Activated CD8-positive, alpha-beta memory T cell treated with anti-CD3 and anti-CD28 coated beads, Interleukin-2, amount 10 ng/mL, durations not matched to agents 7 days and 5 days (primary cell): ENCODE data around the gene CETP. TPM values are rescaled to one million over a fixed set of nuclear protein-coding genes. Genes with fewer than 3 reads are reported as not detected.
"Not testable (repeated sequence)": the region's sequence is repeated elsewhere in the genome, so short reads cannot be mapped to it uniquely, and the experiment has no call there.

Experiments used
- ATAC-seq: fragments of 150-1000 bp; cut with Tn5 transposase; one replicate; pipeline ENCODE4 v1.10.0; 2021; ENCODE audit warnings: moderate library complexity
- CTCF ChIA-PET: fragments of 350-600 bp; sonication (Branson Sonifier 250); formaldehyde crosslinking; loops from one replicate; lab custom pipeline; 2021; ENCODE audit warnings: antibody characterized with exemption; lab: Charles Lee
- DNase-seq: peaks from one replicate; pipeline ENCODE4 v3.0.0-alpha.2; 2020
- H3K27ac Mint-ChIP-seq: one replicate; pipeline ENCODE4 v1.8.0; 2021; ENCODE audit warnings: mild to moderate bottlenecking, mixed read lengths
- H3K27me3 Mint-ChIP-seq: one replicate; pipeline ENCODE4 v1.8.0; 2021; ENCODE audit warnings: mixed read lengths
- H3K36me3 Mint-ChIP-seq: one replicate; pipeline ENCODE4 v1.8.0; 2021; ENCODE audit warnings: mild to moderate bottlenecking, mixed read lengths
- H3K4me1 Mint-ChIP-seq: one replicate; pipeline ENCODE4 v1.8.0; 2021; ENCODE audit warnings: mixed read lengths
- H3K4me3 Mint-ChIP-seq: one replicate; pipeline ENCODE4 v1.8.0; 2021; ENCODE audit warnings: mild to moderate bottlenecking, moderate library complexity, mixed read lengths
- H3K9me3 Mint-ChIP-seq: one replicate; pipeline ENCODE4 v1.8.0; 2022; ENCODE audit warnings: low read depth, mixed read lengths
- total RNA-seq, 2 experiments: library from RNA; stranded (reverse); gene quantifications; one replicate each; pipeline ENCODE4 v1.2.3, GENCODE V29; 2021

CETP gene
- total RNA-seq, 2 experiments from 2014 or later, result not detected

GRCh38 chr16:56989988-56990387 lies 28.2 kb downstream of the CETP start:
- Mint-ChIP-seq H3K4me1 (peaks cover 61% of the 10 kb centered on the region), H3K4me3 (peak overlapping the region; percentile 99), H3K27me3 (no peaks in the 10 kb centered on the region), H3K9me3 (no peaks in the 10 kb centered on the region), H3K27ac (peak overlapping the region; percentile 99), H3K36me3 (peaks cover 36% of the 10 kb centered on the region)
- CTCF ChIA-PET, result interaction anchor here (0.9 to 8.7 kb wide), 10 partner anchors 9 to 94 kb away, joined by 3 to 75 read pairs (median 6); no protein-coding TSS in a partner anchor
- no peak for ATAC-seq
- no peak for DNase-seq

- no peak for ATAC-seq
- H3K4me1 Mint-ChIP-seq, result peaks cover 61% of the 10 kb centered on the region
- peaks cover 37% of the 10 kb centered on the region for H3K36me3 Mint-ChIP-seq
These were observed 28.9 kb downstream of the CETP start for GRCh38 chr16:56990407-56991286.

GRCh38 chr16:56992431-56992830 lies 30.7 kb downstream of the CETP start:
- Mint-ChIP-seq H3K36me3 (peaks cover 51% of the 10 kb centered on the region), H3K4me1 (peaks cover 68% of the 10 kb centered on the region), H3K27ac (peak overlapping the region; percentile 99), H3K4me3 (peak overlapping the region; percentile 99)
- not testable (repeated sequence) for H3K9me3 Mint-ChIP-seq, H3K27me3 Mint-ChIP-seq, DNase-seq, ATAC-seq
- CTCF ChIA-PET, result interaction anchor here (0.9 to 1.8 kb wide), 6 partner anchors 8 to 49 kb away, joined by 3 to 8 read pairs (median 4); no protein-coding TSS in a partner anchor

More at GRCh38 chr16:56990407-56991286, 28.9 kb downstream of the CETP start:
- no peaks in the 10 kb centered on the region for H3K27me3 Mint-ChIP-seq
- no peak for DNase-seq
- peak overlapping the region; percentile 99 for H3K4me3 Mint-ChIP-seq
- H3K9me3 Mint-ChIP-seq, result no peaks in the 10 kb centered on the region
- CTCF ChIA-PET, result interaction anchor here (0.7 to 8.7 kb wide), 5 partner anchors 14 to 93 kb away, joined by 3 to 75 read pairs (median 6); no protein-coding TSS in a partner anchor
- peak overlapping the region; percentile 99 for H3K27ac Mint-ChIP-seq

- no peaks in the 10 kb centered on the region for H3K27me3 Mint-ChIP-seq
- peak overlapping the region; percentile 99 for H3K4me3 Mint-ChIP-seq
- DNase-seq, result no peak
- no peak for ATAC-seq
- H3K27ac Mint-ChIP-seq, result peak overlapping the region; percentile 74
- H3K9me3 Mint-ChIP-seq, result no peaks in the 10 kb centered on the region
- CTCF ChIA-PET, result interaction anchor here (0.7 to 1.8 kb wide), 5 partner anchors 16 to 48 kb away, joined by 3 to 8 read pairs (median 4); no protein-coding TSS in a partner anchor
- peaks cover 68% of the 10 kb centered on the region for H3K4me1 Mint-ChIP-seq
- H3K36me3 Mint-ChIP-seq, result peaks cover 49% of the 10 kb centered on the region
These were observed 31.5 kb downstream of the CETP start for GRCh38 chr16:56993204-56993603.

- peaks cover 77% of the 10 kb centered on the region for H3K4me1 Mint-ChIP-seq
- peaks cover 49% of the 10 kb centered on the region for H3K36me3 Mint-ChIP-seq
- CTCF ChIA-PET, result interaction anchor here (1.8 to 1.9 kb wide), 2 partner anchors 28 to 30 kb away, joined by 4 to 8 read pairs; no protein-coding TSS in a partner anchor
- ATAC-seq (no peak), DNase-seq (no peak)
- H3K9me3 Mint-ChIP-seq, result no peaks in the 10 kb centered on the region
- peak overlapping the region; percentile 74 for H3K27ac Mint-ChIP-seq
- H3K4me3 Mint-ChIP-seq, result peak overlapping the region; percentile 99
- H3K27me3 Mint-ChIP-seq, result no peaks in the 10 kb centered on the region
These were observed 32.6 kb downstream of the CETP start for GRCh38 chr16:56994311-56994710.

GRCh38 chr16:56995136-56995805 lies 33.5 kb downstream of the CETP start:
- DNase-seq (no peak), ATAC-seq (no peak)
- H3K4me3 Mint-ChIP-seq, result peak overlapping the region; percentile 99
- peaks cover 43% of the 10 kb centered on the region for H3K36me3 Mint-ChIP-seq
- CTCF ChIA-PET, result interaction anchor here (0.6 to 2.0 kb wide), 9 partner anchors 10 to 250 kb away, joined by 3 to 12 read pairs (median 6); partner anchors contain the start of gene ARL2BP
- H3K4me1 Mint-ChIP-seq, result peaks cover 86% of the 10 kb centered on the region
- no peaks in the 10 kb centered on the region for H3K9me3 Mint-ChIP-seq
- H3K27ac Mint-ChIP-seq, result peak overlapping the region; percentile 74
- no peaks in the 10 kb centered on the region for H3K27me3 Mint-ChIP-seq

GRCh38 chr16:56997264-56997663 lies 35.5 kb downstream of the CETP start:
- no peaks in the 10 kb centered on the region for H3K9me3 Mint-ChIP-seq
- H3K27me3 Mint-ChIP-seq, result no peaks in the 10 kb centered on the region
- DNase-seq, result no peak
- ATAC-seq, result no peak
- CTCF ChIA-PET, result interaction anchor here (1.1 to 2.9 kb wide), 3 partner anchors 8 to 204 kb away, joined by 3 to 13 read pairs (median 4); partner anchors contain the start of gene NLRC5
- H3K36me3 Mint-ChIP-seq, result peaks cover 40% of the 10 kb centered on the region
- no peak overlapping the region for H3K4me3 Mint-ChIP-seq
- peak overlapping the region; percentile 79 for H3K27ac Mint-ChIP-seq
- H3K4me1 Mint-ChIP-seq, result peaks cover 93% of the 10 kb centered on the region

GRCh38 chr16:56997931-56998330 lies 36.2 kb downstream of the CETP start:
- Mint-ChIP-seq H3K27me3 (no peaks in the 10 kb centered on the region), H3K36me3 (peaks cover 40% of the 10 kb centered on the region), H3K4me3 (no peak overlapping the region), H3K4me1 (peaks cover 93% of the 10 kb centered on the region), H3K27ac (peak overlapping the region; percentile 95), H3K9me3 (no peaks in the 10 kb centered on the region)
- CTCF ChIA-PET, result interaction anchor here (1.1 to 3.0 kb wide), 4 partner anchors 9 to 205 kb away, joined by 3 to 14 read pairs (median 8); partner anchors contain the start of gene NLRC5
- no peak for DNase-seq
- no peak for ATAC-seq

- peak overlapping the region; percentile 51 for H3K4me3 Mint-ChIP-seq
- no peak for ATAC-seq
These were observed 36.6 kb downstream of the CETP start for GRCh38 chr16:56998352-56998751.

GRCh38 chr16:56998861-56999260 lies 37.1 kb downstream of the CETP start:
- peaks cover 38% of the 10 kb centered on the region for H3K36me3 Mint-ChIP-seq
- peak overlapping the region; percentile 51 for H3K4me3 Mint-ChIP-seq
- peaks cover 92% of the 10 kb centered on the region for H3K4me1 Mint-ChIP-seq
- DNase-seq (no peak), ATAC-seq (no peak)
- peak overlapping the region; percentile 95 for H3K27ac Mint-ChIP-seq
- CTCF ChIA-PET, result interaction anchor here (1.1 to 3.0 kb wide), 5 partner anchors 10 to 94 kb away, joined by 3 to 14 read pairs (median 6); partner anchors contain the start of genes CPNE2 and NLRC5
- no peaks in the 10 kb centered on the region for H3K9me3 Mint-ChIP-seq
- no peaks in the 10 kb centered on the region for H3K27me3 Mint-ChIP-seq

More at GRCh38 chr16:56998352-56998751, 36.6 kb downstream of the CETP start:
- CTCF ChIA-PET, result interaction anchor here (1.1 to 3.0 kb wide), 4 partner anchors 9 to 205 kb away, joined by 3 to 14 read pairs (median 8); partner anchors contain the start of gene NLRC5
- peaks cover 92% of the 10 kb centered on the region for H3K4me1 Mint-ChIP-seq
- peak overlapping the region; percentile 95 for H3K27ac Mint-ChIP-seq
- no peak for DNase-seq
- peaks cover 36% of the 10 kb centered on the region for H3K36me3 Mint-ChIP-seq
- H3K27me3 Mint-ChIP-seq, result no peaks in the 10 kb centered on the region
- no peaks in the 10 kb centered on the region for H3K9me3 Mint-ChIP-seq

- H3K36me3 Mint-ChIP-seq, result peaks cover 40% of the 10 kb centered on the region
- peak overlapping the region; percentile 95 for H3K27ac Mint-ChIP-seq
- peaks cover 92% of the 10 kb centered on the region for H3K4me1 Mint-ChIP-seq
- peak overlapping the region; percentile 51 for H3K4me3 Mint-ChIP-seq
- no peaks in the 10 kb centered on the region for H3K27me3 Mint-ChIP-seq
- ATAC-seq, result peak; percentile 22
- CTCF ChIA-PET, result interaction anchor here (0.6 to 3.0 kb wide), 8 partner anchors 7 to 93 kb away, joined by 3 to 14 read pairs (median 4); partner anchors contain the start of genes CPNE2 and NLRC5
- H3K9me3 Mint-ChIP-seq, result no peaks in the 10 kb centered on the region
- no peak for DNase-seq
These were observed 37.9 kb downstream of the CETP start for GRCh38 chr16:56999409-57000270.
